GM18907 (cell line): ENCODE results near the gene GPC3.
A peak's percentile ranks its signal among the peaks of the same experiment; 100 is the strongest.
"Not testable (repeated sequence)": the region's sequence is repeated elsewhere in the genome, so short reads cannot be mapped to it uniquely, and the experiment has no call there.

ENCODE experiments used
- ATAC-seq: cut with Tn5 transposase; IDR thresholded peaks from one replicate; pipeline ENCODE4 v1.9.1; 2021; ENCODE audit warnings: mild to moderate bottlenecking, moderate library complexity; ENCODE audit not compliant: unreplicated experiment

Gene GPC3

GRCh38 chrX:133985164-133985966, at the start of gene GPC3:
GPC3 (minus strand) TSS chrX:133985594.
- peak; percentile 71 for ATAC-seq

GRCh38 chrX:134032441-134032840, 47.0 kb upstream of the GPC3 start:
- ATAC-seq = no peak

DNA sequence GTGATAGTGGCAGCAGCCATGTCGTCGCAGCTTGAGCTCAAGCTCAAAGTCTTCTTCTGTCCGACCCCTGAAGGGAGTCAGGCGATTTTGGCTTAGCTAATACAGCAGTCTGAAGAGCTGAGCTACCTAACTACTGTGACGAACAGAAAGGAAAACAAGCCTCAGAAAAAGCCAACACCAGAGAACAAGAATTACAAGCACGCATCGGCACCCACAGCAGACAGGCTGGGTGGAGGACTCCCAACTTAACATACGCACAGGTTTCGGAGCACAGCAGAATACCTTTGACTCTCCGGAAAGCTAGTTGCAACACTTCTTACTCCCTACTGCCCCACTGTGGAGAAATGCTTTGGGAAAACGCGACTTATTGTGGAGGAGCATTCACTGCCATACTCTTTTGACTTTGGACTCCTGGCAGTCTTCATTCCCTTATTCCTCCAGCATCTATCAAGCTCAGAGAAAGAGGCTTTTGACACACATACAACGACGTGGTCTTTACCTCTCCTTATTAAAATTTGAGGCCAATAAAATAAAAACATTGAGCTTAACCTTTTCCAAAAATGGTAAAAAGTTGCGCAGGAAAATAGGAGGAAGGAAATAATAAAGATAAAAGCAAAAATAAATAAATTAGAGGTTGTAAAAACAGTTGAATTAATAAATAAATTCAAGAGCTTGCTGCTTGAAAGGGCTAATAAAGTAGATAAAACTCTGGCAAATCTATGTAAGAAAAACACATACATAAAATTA, 41.3 kb upstream of the GPC3 start:
- peak; percentile 60 for ATAC-seq

GRCh38 chrX:134025986-134026545, 40.7 kb upstream of the GPC3 start:
- no peak for ATAC-seq

DNA sequence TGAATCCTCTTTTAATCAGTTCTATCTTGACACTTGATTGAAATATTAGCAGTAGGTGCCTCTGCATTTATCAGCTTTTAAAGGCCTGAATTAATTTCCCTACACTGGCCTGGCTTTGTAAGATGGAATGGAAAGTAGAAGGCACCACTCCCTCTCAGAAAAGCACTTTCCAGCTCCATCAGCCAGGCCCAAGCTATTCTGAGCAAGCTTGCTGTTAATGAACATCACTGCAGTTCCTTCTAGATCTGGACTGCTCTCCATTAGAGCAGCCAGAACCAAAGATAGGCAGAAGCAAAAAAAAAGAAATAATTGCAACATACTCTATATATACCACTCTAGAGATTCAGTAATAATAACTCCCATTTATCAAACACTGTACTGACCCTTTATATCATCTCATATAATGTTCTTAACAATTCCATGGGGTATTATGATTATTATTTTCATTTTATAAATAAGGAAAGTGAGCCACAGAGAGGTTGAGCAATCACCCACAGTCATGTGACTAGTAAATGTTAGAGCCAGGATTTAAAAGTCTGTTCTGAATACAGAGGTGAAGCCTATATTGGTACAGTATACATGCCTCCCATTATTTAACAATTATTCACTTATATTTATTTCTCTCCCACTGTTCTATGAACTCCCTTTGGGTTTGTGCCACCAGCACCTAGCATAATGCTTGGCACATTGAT, 39.4 kb upstream of the GPC3 start:
- no peak for ATAC-seq

GRCh38 chrX:134023851-134024281, 38.5 kb upstream of the GPC3 start:
- no peak for ATAC-seq

GRCh38 chrX:134020910-134021309, 35.5 kb upstream of the GPC3 start:
- ATAC-seq = no peak

DNA sequence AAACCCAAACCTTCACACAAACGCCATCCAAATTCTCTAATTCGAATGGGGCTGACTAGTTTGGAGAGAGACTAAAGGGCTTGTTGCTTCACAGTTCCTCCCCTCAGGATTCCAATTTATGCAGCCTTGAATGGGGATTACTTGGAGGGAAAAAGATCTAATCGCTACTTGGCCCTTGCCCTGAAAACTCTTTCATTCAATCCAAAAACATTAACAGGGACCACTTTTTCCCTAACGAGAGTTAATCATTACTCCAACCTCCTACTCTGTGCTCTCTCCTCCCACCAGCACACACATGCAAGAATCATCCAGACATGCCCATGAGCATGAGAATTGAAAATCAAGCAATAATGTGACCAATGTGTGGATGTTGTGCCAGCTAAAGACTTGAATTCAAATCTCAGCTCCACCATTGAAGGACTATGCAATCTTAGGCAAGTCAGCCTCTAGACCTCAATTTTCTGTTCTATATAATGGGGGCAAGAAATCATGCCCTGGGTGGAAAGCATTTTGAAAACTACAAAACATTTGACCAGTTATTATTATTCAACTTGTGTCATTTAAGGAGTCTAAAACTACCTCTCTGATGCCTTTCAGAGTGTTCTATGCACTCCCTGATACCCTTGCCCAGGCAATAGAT, 34.3 kb upstream of the GPC3 start:
- ATAC-seq = no peak

- not testable (repeated sequence) for ATAC-seq
Measured at GRCh38 chrX:134016309-134016708, 30.9 kb upstream of the GPC3 start.

- not testable (repeated sequence) for ATAC-seq
Measured at GRCh38 chrX:134015510-134015909, 30.1 kb upstream of the GPC3 start.

DNA sequence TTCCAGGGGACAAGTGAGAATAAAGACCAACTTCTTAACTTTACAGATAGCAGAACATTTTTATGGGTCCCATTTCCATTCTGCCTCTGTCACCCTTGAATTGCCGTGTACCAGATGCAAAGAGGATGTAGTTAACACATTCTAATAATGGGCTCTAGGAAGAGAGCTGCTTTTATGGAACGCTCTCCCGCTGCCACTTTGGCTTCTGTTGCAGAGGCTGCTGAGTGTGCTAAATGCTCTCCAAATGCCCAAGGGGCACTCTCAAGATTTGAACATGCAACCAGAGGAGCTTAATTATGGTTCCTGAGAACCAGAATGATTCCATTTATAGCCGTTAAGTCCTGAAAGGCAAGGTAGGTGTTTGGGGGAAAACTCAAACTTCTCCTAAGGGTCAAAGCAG, 28.1 kb upstream of the GPC3 start:
- ATAC-seq = no peak

DNA sequence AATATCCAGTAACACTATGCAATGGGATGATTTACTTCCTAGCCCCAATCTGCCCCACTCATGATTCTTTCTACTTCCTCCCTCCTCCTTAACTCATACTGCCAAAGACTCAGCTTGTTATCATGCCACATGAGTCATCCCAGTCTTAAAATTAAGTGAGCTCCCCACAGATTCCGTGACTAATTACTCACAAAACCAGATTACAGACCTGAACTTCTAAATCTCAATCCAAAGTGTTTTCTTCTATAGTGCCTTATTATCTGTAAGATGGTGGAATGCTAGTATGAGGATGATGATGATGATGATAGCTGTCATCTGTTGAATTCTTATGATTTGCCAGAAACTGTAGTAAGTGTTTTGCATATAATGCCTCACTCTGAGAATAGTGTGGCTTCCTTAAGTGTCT, 27.7 kb upstream of the GPC3 start:
- no peak for ATAC-seq

DNA sequence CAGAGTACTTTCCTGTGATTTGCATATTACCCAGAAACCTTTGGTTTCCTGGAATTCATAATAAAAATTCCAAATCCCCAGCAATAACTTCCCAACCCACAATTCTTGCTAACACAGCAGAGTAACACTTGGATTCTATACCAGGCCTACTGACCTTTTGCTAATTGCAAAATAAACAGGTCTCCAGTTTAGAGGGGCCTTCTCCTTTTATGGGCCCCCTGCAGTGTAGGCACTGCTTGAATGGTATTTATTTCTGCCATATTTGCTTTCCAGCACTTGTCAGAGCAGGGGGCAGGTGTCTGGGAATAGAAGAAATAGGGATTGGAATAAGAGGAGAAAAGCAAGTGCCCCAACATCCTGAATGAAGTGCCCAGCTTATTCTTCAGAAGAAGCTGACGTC, 25.3 kb upstream of the GPC3 start:
- ATAC-seq = no peak

- ATAC-seq = no peak
Measured at GRCh38 chrX:134007716-134008115, 22.3 kb upstream of the GPC3 start.

DNA sequence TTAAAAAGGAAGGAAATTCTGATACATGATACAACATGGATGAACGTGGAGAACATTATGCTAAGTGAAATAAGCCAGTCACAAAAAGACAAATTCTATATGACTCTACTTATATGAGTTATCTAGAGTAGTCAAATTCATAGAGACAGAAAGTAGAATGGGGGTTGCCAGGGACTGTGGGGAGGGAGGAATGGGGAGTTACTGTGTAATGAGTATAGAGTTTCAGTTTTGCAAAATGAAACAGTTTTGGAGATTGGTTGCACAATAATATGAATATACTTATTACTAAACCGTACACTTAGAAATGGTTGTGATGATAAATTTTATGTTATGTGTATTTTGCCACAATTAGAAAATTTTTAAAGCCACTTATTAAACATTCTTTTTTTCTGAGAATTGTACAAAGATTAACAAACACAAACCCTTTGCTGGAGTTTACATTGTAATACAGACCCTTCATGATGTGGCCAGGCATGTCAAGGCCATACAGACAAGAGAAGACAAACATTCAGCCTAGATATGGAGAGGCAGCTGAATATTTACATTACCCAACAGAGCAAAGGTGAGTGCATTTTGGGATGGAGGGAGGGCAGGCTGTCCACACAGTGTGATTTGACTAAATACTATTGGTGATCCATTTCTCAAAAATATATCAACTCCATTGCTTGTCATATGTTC, 21.2 kb upstream of the GPC3 start:
- ATAC-seq = peak; percentile 82

DNA sequence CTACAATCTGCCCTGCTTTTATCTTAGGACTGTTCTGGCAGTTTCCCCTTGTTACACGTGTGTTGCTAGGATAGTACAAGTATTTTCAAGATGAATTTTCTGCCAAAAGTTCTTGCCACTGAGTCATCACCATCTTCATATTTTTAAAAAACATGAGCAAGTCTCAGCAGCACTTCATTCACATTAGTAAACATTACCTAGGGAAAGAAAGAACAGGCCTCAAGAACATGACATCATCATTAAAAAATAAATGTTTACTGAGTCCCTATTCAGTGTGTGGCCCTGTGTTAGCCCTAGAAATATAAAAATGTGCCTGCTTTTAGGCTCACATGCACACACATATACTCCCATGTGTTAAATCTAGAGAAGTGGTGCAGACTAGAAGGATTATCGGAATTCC, 18.7 kb upstream of the GPC3 start:
- no peak for ATAC-seq

- ATAC-seq = no peak
Measured at GRCh38 chrX:134002921-134003615, 17.7 kb upstream of the GPC3 start.

DNA sequence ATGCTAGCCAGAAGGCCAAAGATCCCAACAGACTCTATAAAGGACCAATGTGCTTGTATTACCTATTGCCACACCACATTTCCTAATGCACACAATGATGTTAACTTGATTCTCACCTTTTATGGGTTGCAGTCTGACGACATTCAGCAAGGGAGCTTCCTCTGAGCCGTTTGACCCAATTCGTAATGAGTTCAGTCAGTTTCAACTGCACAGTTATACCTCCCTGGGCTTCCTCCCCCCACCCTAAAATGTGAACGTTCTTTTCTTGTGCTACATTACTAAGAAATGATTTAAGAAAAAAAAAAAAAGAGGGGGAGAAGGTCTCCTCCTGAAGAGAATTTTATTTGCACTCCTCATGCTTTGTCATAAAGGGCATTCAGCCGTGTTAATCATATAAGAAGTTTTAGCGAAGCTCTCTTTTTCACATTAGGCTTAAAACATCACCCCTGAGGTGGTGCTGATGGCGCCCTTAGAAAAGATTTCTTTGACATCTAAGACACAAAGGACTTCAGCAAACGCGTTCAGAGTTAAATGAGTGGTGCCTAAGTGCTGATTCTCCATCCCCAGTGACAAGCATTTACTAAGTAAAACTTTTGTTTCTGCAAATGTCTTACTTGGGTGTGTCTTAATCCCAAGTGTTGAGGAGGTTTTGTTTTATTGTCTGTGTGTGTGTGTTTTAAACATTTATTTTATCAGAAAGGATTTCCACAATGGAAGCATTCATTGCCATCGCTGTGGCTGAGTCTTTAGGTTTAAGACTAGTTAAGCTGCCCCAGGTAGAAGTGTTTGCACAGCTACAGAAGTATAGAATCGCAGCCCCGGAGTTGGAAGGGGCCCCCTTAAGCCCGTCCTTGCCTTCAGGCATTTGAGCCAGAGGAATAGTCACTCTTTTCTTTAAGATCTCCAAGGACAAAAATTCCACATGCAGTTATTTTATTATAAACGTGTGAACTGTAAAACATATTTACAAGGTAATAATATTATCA, 15.2 kb upstream of the GPC3 start:
- ATAC-seq = no peak
